GM18951 (cell line): ENCODE data around the gene PRR19.

Experiments
- POLR2A ChIP-seq: IDR thresholded peaks from 4 replicates; pipeline ENCODE4 v1.6.1; 2011; ENCODE audit warnings: mild to moderate bottlenecking; ENCODE audit not compliant: insufficient read length, insufficient read depth; ENCODE audit errors: extremely low read depth
- in situ Hi-C: fragments of 300-500 bp; cut with MboI; formaldehyde crosslinking; loops from one replicate; pipeline ENCODE4 v1.12.0; 2022; ENCODE audit warnings: low sequenced_read_pairs, mixed read lengths, inconsistent platforms; ENCODE audit not compliant: unreplicated experiment

PRR19 gene

DNA sequence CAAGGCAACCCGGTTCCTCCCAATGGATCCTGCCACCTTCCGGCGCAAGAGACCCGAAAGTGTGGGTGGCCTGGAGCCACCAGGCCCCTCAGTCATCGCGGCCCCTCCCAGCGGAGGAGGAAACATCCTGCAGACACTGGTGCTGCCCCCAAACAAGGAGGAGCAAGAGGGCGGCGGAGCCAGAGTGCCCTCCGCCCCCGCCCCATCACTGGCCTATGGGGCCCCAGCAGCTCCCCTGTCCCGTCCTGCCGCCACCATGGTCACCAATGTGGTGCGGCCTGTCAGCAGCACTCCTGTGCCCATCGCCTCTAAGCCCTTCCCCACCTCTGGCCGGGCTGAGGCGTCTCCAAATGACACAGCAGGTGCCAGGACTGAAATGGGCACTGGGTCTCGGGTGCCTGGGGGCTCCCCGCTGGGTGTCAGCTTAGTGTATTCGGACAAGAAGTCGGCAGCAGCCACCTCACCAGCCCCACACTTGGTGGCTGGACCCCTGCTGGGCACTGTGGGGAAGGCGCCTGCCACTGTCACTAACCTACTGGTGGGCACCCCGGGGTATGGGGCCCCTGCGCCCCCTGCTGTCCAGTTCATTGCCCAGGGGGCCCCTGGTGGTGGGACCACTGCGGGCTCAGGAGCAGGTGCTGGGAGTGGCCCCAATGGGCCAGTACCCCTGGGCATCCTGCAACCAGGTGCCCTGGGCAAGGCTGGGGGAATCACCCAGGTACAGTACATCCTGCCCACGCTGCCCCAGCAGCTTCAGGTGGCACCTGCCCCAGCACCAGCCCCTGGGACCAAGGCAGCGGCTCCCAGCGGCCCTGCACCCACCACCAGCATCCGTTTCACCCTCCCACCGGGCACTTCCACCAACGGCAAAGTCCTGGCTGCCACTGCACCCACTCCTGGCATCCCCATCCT is 11.2 kb upstream of the PRR19 start:
- no peak for TF ChIP-seq POLR2A
- in situ Hi-C loops = loop anchor here (25.0 kb wide), 1 partner anchor 178 kb away; no protein-coding TSS in a partner anchor

DNA sequence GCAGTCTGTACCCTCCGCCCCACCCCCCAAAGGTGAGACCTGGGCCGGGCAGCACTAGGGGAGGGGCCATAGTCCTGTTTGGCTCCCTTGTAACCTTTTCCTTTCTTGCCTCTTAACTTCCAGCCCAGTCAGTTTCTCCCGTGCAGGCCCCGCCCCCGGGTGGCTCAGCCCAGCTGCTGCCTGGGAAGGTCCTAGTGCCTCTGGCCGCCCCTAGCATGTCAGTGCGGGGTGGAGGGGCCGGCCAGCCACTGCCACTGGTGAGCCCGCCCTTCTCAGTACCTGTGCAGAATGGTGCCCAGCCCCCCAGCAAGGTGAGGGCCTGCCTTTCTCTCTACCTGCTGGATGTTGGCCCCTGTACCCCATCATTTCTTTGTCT is 10.5 kb upstream of the PRR19 start:
- in situ Hi-C loops = loop anchor here (25.0 kb wide), 1 partner anchor 179 kb away; no protein-coding TSS in a partner anchor
- TF ChIP-seq POLR2A = no peak

GRCh38 chr19:42292042-42292960 is 9.6 kb upstream of the PRR19 start:
- TF ChIP-seq POLR2A = no peak
- in situ Hi-C loops = loop anchor here (25.0 kb wide), 1 partner anchor 180 kb away; no protein-coding TSS in a partner anchor

DNA sequence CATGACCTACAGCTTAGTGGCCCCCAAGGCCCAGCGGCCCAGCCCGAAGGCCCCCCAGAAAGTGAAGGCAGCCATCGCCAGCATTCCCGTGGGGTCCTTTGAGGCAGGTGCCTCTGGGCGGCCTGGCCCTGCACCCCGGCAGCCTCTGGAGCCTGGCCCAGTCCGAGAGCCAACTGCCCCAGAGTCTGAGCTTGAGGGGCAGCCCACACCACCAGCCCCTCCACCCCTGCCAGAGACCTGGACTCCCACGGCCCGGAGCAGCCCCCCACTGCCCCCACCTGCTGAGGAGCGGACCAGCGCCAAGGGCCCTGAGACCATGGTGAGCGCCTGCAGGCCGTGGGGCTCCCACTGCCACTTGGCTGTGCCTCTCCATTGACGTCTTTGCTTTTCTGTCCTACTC is 9.0 kb upstream of the PRR19 start:
- in situ Hi-C loops = loop anchor here (25.0 kb wide), 1 partner anchor 181 kb away; no protein-coding TSS in a partner anchor
- TF ChIP-seq POLR2A = no peak

DNA sequence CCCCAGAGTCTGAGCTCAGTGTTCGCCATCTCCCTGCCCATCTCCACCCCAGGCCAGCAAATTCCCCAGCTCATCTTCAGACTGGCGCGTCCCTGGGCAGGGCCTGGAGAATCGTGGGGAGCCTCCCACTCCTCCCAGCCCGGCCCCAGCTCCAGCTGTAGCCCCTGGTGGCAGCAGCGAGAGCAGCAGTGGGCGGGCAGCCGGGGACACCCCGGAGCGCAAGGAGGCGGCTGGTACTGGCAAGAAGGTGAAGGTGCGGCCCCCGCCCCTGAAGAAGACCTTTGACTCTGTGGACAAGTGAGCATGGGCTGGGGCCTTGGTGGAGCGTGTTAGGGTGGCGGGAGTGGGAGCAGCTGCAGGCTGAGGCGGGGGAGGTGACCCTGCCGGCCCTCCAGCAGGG is 8.4 kb upstream of the PRR19 start:
- in situ Hi-C loops = loop anchor here (25.0 kb wide), 1 partner anchor 181 kb away; no protein-coding TSS in a partner anchor
- no peak for TF ChIP-seq POLR2A

DNA sequence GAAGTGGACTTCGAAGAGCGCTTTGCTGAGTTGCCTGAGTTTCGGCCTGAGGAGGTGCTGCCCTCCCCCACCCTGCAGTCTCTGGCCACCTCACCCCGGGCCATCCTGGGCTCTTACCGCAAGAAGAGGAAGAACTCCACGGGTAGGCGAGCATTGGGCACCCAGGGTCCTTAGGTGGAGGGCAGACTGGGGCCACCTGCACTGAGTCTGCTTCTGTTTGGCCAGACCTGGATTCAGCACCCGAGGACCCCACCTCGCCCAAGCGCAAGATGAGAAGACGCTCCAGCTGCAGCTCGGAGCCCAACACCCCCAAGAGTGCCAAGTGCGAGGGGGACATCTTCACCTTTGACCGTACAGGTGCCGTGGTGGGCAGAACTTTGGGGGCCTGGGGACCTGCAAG is 8.0 kb upstream of the PRR19 start:
- TF ChIP-seq POLR2A = no peak

GRCh38 chr19:42294471-42295137 is 7.3 kb upstream of the PRR19 start:
- in situ Hi-C loops = loop anchor here (25.0 kb wide), 1 partner anchor 182 kb away; no protein-coding TSS in a partner anchor
- TF ChIP-seq POLR2A = no peak

More for the DNA sequence above, 8.0 kb upstream of the PRR19 start:
- in situ Hi-C loops = loop anchor here (25.0 kb wide), 1 partner anchor 182 kb away; no protein-coding TSS in a partner anchor

DNA sequence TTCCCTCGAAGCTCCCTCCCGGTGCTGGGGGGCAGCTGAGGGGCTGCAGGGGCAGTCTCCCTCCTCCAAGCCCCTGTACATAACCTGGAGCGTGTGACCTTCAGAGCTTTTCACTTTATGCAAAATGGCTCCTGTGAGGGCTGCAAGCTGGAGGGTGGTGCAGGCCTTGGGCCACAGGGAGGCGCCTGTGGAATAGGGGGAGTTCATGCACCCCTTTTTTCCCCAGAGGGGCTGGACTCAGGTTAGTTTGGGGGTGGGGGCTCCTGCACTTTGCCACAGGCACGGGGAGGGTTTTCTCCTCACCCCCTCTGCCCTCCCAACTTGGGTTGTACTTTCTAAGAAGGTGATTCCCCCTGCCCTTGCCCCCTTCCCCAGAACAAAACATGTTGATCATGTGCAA is 6.6 kb upstream of the PRR19 start:
- no peak for TF ChIP-seq POLR2A
- in situ Hi-C loops = loop anchor here (25.0 kb wide), 1 partner anchor 183 kb away; no protein-coding TSS in a partner anchor

DNA sequence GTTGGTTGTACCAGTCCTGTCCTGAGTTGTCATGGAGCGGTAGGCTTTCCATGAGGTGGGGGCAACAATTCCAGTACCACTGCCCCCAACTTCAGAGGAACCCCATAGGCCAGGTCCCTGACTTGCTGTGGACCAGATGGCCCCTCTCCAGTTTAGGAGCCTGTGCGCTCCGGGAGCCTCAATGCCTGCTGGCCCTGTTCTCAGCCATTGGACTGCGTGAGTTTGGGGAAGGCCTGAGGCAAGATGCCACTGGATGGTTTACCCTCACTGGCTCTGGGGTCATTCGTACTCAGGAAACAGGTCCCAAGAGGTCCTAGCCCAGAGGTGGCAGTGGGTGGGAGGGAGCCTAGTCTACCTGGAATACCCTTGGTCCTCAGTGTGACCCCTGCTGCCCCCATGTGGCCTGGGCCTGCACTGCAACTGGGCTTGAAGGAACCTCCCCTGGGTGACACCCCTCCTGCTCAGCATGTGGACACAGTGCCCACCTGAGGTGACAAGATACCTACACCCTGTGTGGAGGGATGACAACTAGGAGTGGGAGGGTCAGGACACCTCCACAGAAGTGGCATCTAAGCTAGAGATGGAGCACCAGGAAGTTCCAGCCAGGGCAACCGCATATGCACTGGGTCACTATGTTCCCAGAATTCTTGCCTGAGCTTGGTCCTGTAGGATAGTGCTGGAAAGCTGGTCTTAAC is 6.0 kb upstream of the PRR19 start:
- in situ Hi-C loops = loop anchor here (25.0 kb wide), 1 partner anchor 184 kb away; no protein-coding TSS in a partner anchor
- TF ChIP-seq POLR2A = no peak

DNA sequence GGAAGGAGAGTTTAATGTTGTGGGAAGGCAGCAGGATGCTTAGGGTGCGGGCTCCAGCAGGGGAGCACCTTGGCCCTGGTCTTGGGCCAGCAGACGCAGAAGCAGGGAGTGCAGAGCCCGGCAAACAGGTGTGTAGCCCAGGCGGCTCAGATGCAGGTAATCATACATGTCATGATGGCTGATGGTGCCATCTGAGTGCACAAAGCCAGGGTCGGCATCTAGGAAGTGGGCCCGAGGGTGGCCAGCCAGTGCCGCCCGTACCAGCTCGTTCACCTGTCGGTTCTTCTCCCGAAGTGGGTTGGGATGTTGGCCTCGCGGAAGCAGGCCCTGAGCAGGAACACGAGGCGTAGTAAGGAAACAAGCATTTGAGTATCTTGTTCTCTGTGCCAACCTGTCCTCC is 4.9 kb upstream of the PRR19 start:
- TF ChIP-seq POLR2A = no peak
- in situ Hi-C loops = loop anchor here (25.0 kb wide), 1 partner anchor 185 kb away; no protein-coding TSS in a partner anchor

GRCh38 chr19:42303101-42303464 is 1.2 kb downstream of the PRR19 start:
- no peak for TF ChIP-seq POLR2A
- in situ Hi-C loops = no loop called here

- no peak for TF ChIP-seq POLR2A
- in situ Hi-C loops = no loop called here
These were observed 1.9 kb downstream of the PRR19 start for GRCh38 chr19:42303876-42304275.
